Brain microvascular endothelial cell (primary cell): Measurements from ENCODE around the gene LUZP2.

ENCODE experiments used
- DNase-seq: peaks from one replicate; pipeline ENCODE4 v3.0.0-alpha.2; 2020
- H3K27ac ChIP-seq: fragments of 250-450 bp; sonication (Bioruptor Pico); 2 replicates; pipeline ENCODE4 v1.5.1; 2020; ENCODE audit warnings: mild to moderate bottlenecking, moderate library complexity
- H3K27me3 ChIP-seq: fragments of 250-450 bp; sonication (Bioruptor Pico); replicated peaks from 2 replicates; pipeline ENCODE4 v1.5.1; 2020; ENCODE audit warnings: mild to moderate bottlenecking
- H3K36me3 ChIP-seq: fragments of 250-450 bp; sonication (Bioruptor Pico); replicated peaks from 2 replicates; pipeline ENCODE4 v1.5.1; 2020; ENCODE audit warnings: mild to moderate bottlenecking
- H3K4me3 ChIP-seq: 2 replicates; pipeline ENCODE4 v1.5.1; 2011; ENCODE audit warnings: low read depth, mild to moderate bottlenecking, control low read depth, low read length, moderate library complexity
- in situ Hi-C: cut with HindIII; loops from 2 replicates; pipeline ENCODE4 v1.10.0; 2017; ENCODE audit warnings: low sequenced_read_pairs, low pct_ligation_motif_present
- TF ChIP-seq, protein P1 (sequence below): IDR thresholded peaks from 2 replicates; pipeline ENCODE4 v1.5.1; 2011; ENCODE audit warnings: low read depth, mild to moderate bottlenecking, moderate library complexity, low read length, control low read depth, inconsistent platforms; ENCODE audit errors: missing control alignments

Gene LUZP2

DNA sequence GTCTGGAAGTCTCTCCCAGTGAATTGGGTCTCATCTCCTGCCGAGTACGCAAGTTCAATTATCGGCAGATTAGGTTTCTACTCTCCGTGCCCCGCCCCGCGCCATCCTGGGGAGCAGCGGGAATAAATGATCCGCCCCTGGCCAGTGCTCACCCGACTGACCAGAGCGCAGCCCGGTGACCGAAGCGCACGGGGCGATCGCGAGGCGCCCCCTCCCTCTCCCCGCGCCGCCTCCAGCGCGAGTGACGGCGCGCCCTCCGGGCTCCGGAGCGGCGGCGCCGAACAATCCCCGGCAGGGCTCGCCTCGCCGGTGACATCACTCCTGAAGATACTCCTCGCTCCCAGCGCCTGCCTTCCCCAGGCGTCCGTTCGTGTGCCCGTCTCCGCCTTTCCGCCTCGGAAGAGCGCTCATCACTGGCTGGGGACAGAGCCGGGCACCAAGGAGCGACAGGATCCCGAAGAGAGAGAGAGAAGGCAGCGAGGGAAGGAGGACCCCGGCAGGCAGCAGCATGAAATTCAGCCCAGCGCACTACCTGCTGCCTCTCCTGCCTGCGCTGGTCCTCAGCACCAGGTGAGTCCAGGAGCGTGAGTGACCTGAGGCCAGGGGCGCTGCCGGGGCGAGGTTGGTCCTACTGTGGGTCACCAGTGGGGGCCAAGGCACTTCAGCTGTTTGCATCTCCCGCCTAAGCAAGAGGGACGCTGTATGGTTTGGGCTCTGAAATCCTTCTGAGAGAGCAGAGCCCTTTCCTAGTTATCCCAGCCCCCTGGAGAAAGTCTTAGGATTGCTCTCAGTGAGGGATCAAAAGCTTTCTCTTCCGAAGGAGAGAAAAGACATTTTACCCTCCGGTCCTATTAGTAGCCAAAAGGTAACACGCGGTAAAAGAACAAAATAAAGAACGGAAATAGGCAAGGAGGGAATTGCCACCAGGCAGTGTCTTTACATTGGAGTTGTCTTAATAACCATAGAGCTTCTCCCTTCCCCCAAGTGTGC is at the start of gene LUZP2:
Gene LUZP2, plus strand, starts transcription at position 318 of the 990 bp plus-strand sequence.
- in situ Hi-C loops, result no loop called here
- DNase-seq, result peak; percentile 18
- Histone ChIP-seq H3K36me3 (no peaks in the 10 kb centered on the region), H3K27ac (no peak within 1 kb of the TSS), H3K4me3 (peak within 1 kb of the TSS; percentile 62), H3K27me3 (no peaks in the 10 kb centered on the region)
- TF ChIP-seq, protein P1, sequence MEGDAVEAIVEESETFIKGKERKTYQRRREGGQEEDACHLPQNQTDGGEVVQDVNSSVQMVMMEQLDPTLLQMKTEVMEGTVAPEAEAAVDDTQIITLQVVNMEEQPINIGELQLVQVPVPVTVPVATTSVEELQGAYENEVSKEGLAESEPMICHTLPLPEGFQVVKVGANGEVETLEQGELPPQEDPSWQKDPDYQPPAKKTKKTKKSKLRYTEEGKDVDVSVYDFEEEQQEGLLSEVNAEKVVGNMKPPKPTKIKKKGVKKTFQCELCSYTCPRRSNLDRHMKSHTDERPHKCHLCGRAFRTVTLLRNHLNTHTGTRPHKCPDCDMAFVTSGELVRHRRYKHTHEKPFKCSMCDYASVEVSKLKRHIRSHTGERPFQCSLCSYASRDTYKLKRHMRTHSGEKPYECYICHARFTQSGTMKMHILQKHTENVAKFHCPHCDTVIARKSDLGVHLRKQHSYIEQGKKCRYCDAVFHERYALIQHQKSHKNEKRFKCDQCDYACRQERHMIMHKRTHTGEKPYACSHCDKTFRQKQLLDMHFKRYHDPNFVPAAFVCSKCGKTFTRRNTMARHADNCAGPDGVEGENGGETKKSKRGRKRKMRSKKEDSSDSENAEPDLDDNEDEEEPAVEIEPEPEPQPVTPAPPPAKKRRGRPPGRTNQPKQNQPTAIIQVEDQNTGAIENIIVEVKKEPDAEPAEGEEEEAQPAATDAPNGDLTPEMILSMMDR, result no peak

DNA sequence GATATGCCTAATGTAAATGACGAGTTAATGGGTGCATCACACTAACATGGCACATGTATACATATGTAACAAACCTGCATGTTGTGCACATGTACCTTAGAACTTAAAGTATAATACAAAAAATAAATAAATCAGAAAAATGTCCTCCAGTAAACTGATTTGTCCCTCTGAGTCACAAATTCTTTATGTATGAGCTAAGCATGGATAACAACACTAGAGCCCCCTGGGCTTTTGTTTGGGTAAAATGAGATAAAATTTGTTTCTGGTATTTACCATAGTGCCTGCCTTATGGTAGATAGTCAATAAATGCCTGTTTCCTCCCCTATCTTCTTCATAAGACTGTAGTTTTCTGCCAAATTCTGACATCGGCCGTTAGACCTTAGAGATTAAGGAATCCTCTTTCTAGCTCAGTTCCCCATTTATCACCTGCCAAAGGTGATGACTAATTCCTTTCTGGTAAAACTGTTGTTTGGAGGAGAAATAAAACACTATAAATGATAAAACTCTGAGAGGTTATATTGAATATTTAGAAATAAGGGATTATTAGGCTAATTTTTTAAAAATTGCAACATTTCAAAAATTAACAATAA is 43.6 kb upstream of the LUZP2 start:
- TF ChIP-seq, protein P1, result no peak
- no peak overlapping the region for H3K4me3 ChIP-seq
- no peaks in the 10 kb centered on the region for H3K36me3 ChIP-seq
- no peaks in the 10 kb centered on the region for H3K27me3 ChIP-seq
- no peak for DNase-seq
- H3K27ac ChIP-seq, result no peak overlapping the region
- in situ Hi-C loops, result no loop called here

DNA sequence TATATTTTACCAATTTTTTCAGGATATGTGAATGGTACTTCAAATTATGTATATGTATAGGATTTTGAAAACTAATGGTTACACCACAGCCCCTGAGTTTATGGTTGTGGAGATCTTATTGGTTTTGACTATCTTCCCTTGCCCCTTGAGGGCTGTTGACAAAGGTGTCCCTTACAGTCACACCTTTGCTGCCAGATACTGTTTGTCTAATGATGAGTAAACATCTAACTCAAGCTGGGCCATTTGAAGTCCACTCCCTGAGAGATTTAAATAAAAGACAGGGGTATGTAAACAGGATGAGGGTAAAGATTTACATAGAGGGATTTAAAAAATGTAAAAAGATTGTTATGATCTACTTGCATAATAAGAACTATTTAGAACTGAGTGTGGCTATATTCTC is 38.9 kb upstream of the LUZP2 start:
- Histone ChIP-seq H3K4me3 (no peak overlapping the region), H3K36me3 (no peaks in the 10 kb centered on the region), H3K27ac (no peak overlapping the region), H3K27me3 (no peaks in the 10 kb centered on the region)
- in situ Hi-C loops, result no loop called here
- TF ChIP-seq, protein P1, result no peak
- no peak for DNase-seq

DNA sequence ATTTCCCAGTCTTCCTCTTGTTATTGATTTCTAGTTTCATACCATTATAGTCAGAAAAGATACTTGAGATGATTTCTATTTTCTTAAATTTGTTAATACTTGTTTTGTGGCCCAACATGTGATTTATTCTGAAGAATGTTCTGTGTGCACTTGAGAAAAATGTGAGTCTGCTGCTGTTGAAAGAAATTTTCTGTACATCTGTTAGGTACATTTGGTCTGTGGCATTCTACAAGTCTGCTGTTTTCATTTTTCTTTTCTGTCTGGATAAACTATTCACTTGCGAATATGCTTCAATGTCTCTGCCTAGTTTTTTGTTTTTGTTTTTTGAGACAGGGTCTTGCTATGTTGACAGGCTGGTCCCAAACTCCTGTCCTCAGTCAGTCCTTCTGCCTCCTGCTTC is 26.4 kb upstream of the LUZP2 start:
- H3K36me3 ChIP-seq, result no peaks in the 10 kb centered on the region
- H3K4me3 ChIP-seq, result no peak overlapping the region
- H3K27me3 ChIP-seq, result no peaks in the 10 kb centered on the region
- no peak for DNase-seq
- no peak overlapping the region for H3K27ac ChIP-seq
- in situ Hi-C loops, result no loop called here
- TF ChIP-seq, protein P1, result no peak

DNA sequence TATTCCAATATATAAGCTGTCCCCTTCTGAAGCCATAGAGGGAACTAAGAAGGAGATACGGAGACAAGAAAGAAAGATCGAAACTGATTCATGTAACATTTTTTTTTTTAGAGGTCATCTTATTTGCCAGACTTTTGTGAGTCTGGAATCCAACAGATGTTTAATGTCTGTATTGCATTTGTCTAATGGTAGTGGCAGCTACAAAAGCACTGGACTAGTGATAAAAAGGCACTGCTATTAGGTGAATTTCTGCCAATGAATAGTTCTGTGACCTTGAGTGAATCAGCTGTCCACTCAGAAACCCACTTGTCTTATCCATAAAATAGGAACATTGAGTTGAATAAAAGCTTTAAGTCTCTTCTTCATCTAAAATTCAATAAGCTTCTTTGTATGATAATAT is 25.8 kb upstream of the LUZP2 start:
- Histone ChIP-seq H3K4me3 (no peak overlapping the region), H3K27ac (no peak overlapping the region), H3K27me3 (no peaks in the 10 kb centered on the region), H3K36me3 (no peaks in the 10 kb centered on the region)
- in situ Hi-C loops, result no loop called here
- TF ChIP-seq, protein P1, result no peak
- DNase-seq, result no peak
